Endothelial cell (in vitro differentiated cells): ENCODE data around the gene ATAD1. TPM values are rescaled to one million over a fixed set of nuclear protein-coding genes. Genes with fewer than 3 reads are reported as not detected.

Experiments used
- DNase-seq: peaks from one replicate; pipeline ENCODE4 v3.0.0; 2021; ENCODE audit warnings: low spot score
- H3K27ac Mint-ChIP-seq: one replicate; pipeline ENCODE4 v1.8.0; 2021; ENCODE audit warnings: mixed read lengths, inconsistent platforms; ENCODE audit not compliant: unreplicated experiment
- H3K27me3 Mint-ChIP-seq: one replicate; pipeline ENCODE4 v1.8.0; 2021; ENCODE audit warnings: mild to moderate bottlenecking, moderate library complexity, mixed read lengths, inconsistent platforms; ENCODE audit not compliant: unreplicated experiment
- H3K36me3 Mint-ChIP-seq: one replicate; pipeline ENCODE4 v1.8.0; 2021; ENCODE audit warnings: mild to moderate bottlenecking, low read depth, mixed read lengths, inconsistent platforms; ENCODE audit not compliant: unreplicated experiment
- H3K4me1 Mint-ChIP-seq: one replicate; pipeline ENCODE4 v1.8.0; 2021; ENCODE audit warnings: mild to moderate bottlenecking, mixed read lengths, inconsistent platforms; ENCODE audit not compliant: unreplicated experiment
- H3K4me3 Mint-ChIP-seq: one replicate; pipeline ENCODE4 v1.8.0; 2021; ENCODE audit warnings: mild to moderate bottlenecking, mixed read lengths, inconsistent platforms; ENCODE audit not compliant: unreplicated experiment
- H3K9me3 Mint-ChIP-seq: one replicate; pipeline ENCODE4 v1.8.0; 2021; ENCODE audit warnings: mixed read lengths, inconsistent platforms; ENCODE audit not compliant: unreplicated experiment
- total RNA-seq: library from RNA; stranded (reverse); fragmentation: NEBNext Ultra II Directional; extraction: Animal tissue kit (Norgen Biotek cat#: 25700); gene quantifications from one replicate; pipeline ENCODE4 v1.2.1, GENCODE V29; 2021; ENCODE audit not compliant: unreplicated experiment
- TF ChIP-seq, protein P1 (sequence below): fragments of 200-600 bp; sonication (generic); IDR thresholded peaks from one replicate; pipeline ENCODE4 v1.5.0; 2021; ENCODE audit warnings: antibody characterized with exemption; ENCODE audit not compliant: unreplicated experiment

ATAD1 gene
- total RNA-seq, 1 donor from 2014 or later = 38.0 TPM

DNA sequence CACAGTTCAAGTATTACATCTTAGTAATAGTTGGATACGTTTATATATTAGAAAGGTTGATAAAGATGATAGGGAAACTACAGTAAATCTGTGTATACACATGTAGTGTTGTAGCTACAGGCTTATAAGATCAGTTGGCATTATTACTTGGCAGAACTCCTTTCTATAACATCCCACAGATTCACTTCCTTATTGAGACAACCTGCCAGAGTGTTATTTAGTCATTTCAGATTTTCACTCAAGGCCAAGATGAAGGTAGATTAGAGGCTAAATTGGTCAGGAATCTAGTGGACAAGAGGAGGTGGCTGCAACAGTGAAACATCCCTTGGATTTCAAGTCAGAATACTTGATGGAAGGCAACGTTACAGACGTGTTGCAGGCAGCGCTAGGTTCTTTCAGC lies 95.3 kb downstream of the ATAD1 start:
- Mint-ChIP-seq H3K9me3 (no peaks in the 10 kb centered on the region), H3K27ac (no peak overlapping the region), H3K36me3 (no peaks in the 10 kb centered on the region), H3K27me3 (no peaks in the 10 kb centered on the region), H3K4me1 (peaks cover 3% of the 10 kb centered on the region), H3K4me3 (no peak overlapping the region)
- TF ChIP-seq, protein P1, sequence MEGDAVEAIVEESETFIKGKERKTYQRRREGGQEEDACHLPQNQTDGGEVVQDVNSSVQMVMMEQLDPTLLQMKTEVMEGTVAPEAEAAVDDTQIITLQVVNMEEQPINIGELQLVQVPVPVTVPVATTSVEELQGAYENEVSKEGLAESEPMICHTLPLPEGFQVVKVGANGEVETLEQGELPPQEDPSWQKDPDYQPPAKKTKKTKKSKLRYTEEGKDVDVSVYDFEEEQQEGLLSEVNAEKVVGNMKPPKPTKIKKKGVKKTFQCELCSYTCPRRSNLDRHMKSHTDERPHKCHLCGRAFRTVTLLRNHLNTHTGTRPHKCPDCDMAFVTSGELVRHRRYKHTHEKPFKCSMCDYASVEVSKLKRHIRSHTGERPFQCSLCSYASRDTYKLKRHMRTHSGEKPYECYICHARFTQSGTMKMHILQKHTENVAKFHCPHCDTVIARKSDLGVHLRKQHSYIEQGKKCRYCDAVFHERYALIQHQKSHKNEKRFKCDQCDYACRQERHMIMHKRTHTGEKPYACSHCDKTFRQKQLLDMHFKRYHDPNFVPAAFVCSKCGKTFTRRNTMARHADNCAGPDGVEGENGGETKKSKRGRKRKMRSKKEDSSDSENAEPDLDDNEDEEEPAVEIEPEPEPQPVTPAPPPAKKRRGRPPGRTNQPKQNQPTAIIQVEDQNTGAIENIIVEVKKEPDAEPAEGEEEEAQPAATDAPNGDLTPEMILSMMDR = no peak
- DNase-seq = no peak

- H3K9me3 Mint-ChIP-seq = no peaks in the 10 kb centered on the region
- no peak overlapping the region for H3K27ac Mint-ChIP-seq
- DNase-seq = no peak
- H3K4me1 Mint-ChIP-seq = peaks cover 3% of the 10 kb centered on the region
- TF ChIP-seq, protein P1 = no peak
- H3K4me3 Mint-ChIP-seq = no peak overlapping the region
- no peaks in the 10 kb centered on the region for H3K27me3 Mint-ChIP-seq
- no peaks in the 10 kb centered on the region for H3K36me3 Mint-ChIP-seq
Observed at GRCh38 chr10:87721781-87722180, 96.2 kb downstream of the ATAD1 start.

DNA sequence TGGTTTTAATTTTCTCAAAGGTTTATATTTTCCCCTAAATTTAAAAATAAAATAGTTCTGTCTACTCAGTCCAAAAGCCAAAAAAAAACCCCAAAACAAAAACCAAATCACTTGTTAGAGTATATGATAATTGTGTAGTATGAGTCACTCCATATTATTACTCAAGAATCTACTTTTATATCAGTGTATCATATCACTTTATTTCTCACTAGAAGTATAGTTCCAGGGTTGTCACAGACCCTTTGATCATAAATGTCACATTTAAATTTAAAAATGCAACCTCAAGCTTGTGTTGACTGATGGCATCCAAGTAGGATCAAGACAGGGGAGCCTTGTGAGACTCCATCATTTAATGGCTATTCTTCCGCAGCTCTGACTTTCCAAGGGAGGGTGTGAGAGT lies 97.4 kb downstream of the ATAD1 start:
- Mint-ChIP-seq H3K4me3 (no peak overlapping the region), H3K9me3 (no peaks in the 10 kb centered on the region), H3K27me3 (no peaks in the 10 kb centered on the region), H3K4me1 (peaks cover 12% of the 10 kb centered on the region), H3K36me3 (no peaks in the 10 kb centered on the region), H3K27ac (no peak overlapping the region)
- no peak for DNase-seq
- TF ChIP-seq, protein P1 = no peak

GRCh38 chr10:87716348-87716670 lies 101.7 kb downstream of the ATAD1 start:
- no peak for DNase-seq
- H3K4me3 Mint-ChIP-seq = no peak overlapping the region

DNA sequence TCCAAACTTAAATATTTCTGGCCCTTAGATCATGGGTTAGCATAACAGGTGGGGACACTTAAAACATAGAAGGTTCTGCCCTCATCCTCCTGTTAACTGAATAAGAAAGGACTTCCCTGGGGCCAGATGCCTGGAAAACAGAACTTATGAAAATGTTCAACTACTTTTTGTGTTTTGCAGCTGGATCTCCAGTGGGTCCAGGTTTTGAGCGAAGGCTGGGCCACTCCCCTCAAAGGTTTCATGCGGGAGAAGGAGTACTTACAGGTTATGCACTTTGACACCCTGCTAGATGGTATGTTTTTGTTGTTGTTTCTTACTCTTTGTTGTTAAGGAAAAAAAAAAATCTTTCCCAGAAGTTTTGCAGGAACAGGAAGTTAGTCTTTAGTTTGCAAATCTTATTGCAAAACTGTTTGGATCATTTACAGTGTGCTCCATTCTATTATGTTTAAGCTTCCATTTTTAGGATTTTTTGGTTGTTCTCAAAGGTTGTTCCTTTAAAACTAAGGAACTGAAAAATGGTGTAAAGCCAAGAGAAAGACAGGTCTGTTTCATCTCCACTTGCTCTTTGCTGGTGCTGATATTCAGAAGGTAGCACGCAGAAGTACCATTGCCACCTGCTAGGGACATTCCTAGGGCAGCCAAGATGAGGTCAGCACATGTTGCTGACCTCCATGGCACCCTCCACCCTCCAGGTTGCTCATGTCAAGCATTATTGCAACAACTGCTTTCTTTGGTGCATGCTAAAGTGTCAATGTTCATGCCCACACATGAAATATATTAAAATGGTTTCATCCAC lies 102.3 kb downstream of the ATAD1 start:
- Mint-ChIP-seq H3K27me3 (no peaks in the 10 kb centered on the region), H3K27ac (peak overlapping the region; percentile 5), H3K4me1 (peaks cover 32% of the 10 kb centered on the region), H3K36me3 (peaks cover 9% of the 10 kb centered on the region), H3K9me3 (no peaks in the 10 kb centered on the region), H3K4me3 (no peak overlapping the region)
- DNase-seq = no peak
- TF ChIP-seq, protein P1 = no peak

More at GRCh38 chr10:87716348-87716670, 101.7 kb downstream of the ATAD1 start:
- TF ChIP-seq, protein P1 = no peak
- no peaks in the 10 kb centered on the region for H3K9me3 Mint-ChIP-seq
- H3K27ac Mint-ChIP-seq = no peak overlapping the region
- no peaks in the 10 kb centered on the region for H3K27me3 Mint-ChIP-seq
- peaks cover 30% of the 10 kb centered on the region for H3K4me1 Mint-ChIP-seq
- H3K36me3 Mint-ChIP-seq = peaks cover 9% of the 10 kb centered on the region
